ENCODE data around the gene EGLN1.

Gene EGLN1

GRCh38 chr1:231419147-231419546 is 2.9 kb downstream of the EGLN1 start:
- Histone ChIP-seq H3K27ac (ENCODE audit: extremely low read depth, low read depth, low read length) (no peak overlapping the region), H3K9me3 (ENCODE audit: control insufficient read depth, insufficient read depth, low read depth, low read length) (no peaks in the 10 kb centered on the region), H3K4me3 (ENCODE audit: low read depth, low read length) (peak overlapping the region; percentile 97), H3K36me3 (ENCODE audit: control insufficient read depth in 2 of 2, insufficient read depth in 1 of 2, low read length in 2 of 2) (no peaks in the 10 kb centered on the region; a peak in 1 of 3 replicates), H3K4me1 (ENCODE audit: control insufficient read depth, insufficient read depth, low read length) (peaks cover 30% of the 10 kb centered on the region)
- ChIA-PET CTCF (interaction anchor here (0.6 to 2.2 kb wide), 3 partner anchors 9 to 181 kb away, joined by 3 to 6 read pairs (median 3); no protein-coding TSS in a partner anchor), POLR2A (interaction anchor here (0.5 to 2.9 kb wide), 2 partner anchors 81 to 184 kb away, joined by 3 to 21 read pairs; partner anchors contain the start of genes EXOC8 and SPRTN)
- TF ChIP-seq ZNF366 (tag by site-specific recombination; conservative IDR thresholded peaks at IDR 0.05) (peak; percentile 68), PRDM1 (tag by site-specific recombination; IDR thresholded peaks at IDR 0.05) (peak; percentile 97)
- TF ChIP-seq, protein P1, sequence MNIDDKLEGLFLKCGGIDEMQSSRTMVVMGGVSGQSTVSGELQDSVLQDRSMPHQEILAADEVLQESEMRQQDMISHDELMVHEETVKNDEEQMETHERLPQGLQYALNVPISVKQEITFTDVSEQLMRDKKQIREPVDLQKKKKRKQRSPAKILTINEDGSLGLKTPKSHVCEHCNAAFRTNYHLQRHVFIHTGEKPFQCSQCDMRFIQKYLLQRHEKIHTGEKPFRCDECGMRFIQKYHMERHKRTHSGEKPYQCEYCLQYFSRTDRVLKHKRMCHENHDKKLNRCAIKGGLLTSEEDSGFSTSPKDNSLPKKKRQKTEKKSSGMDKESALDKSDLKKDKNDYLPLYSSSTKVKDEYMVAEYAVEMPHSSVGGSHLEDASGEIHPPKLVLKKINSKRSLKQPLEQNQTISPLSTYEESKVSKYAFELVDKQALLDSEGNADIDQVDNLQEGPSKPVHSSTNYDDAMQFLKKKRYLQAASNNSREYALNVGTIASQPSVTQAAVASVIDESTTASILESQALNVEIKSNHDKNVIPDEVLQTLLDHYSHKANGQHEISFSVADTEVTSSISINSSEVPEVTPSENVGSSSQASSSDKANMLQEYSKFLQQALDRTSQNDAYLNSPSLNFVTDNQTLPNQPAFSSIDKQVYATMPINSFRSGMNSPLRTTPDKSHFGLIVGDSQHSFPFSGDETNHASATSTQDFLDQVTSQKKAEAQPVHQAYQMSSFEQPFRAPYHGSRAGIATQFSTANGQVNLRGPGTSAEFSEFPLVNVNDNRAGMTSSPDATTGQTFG (tag by site-specific recombination; IDR thresholded peaks at IDR 0.05; ENCODE audit: borderline replicate concordance), result no peak

GRCh38 chr1:231418741-231419107 is 3.4 kb downstream of the EGLN1 start:
- H3K4me3 ChIP-seq (ENCODE audit: low read depth, low read length), result peak overlapping the region; percentile 97
- H3K9me3 ChIP-seq (ENCODE audit: control insufficient read depth, insufficient read depth, low read depth, low read length), result no peaks in the 10 kb centered on the region
- peaks cover 29% of the 10 kb centered on the region for H3K4me1 ChIP-seq (ENCODE audit: control insufficient read depth, insufficient read depth, low read length)
- CTCF ChIA-PET, result interaction anchor here (0.6 to 1.0 kb wide), 5 partner anchors 8 to 182 kb away, joined by 3 to 5 read pairs (median 3); no protein-coding TSS in a partner anchor
- POLR2A ChIA-PET, result interaction anchor here (0.7 to 2.9 kb wide), 2 partner anchors 64 to 80 kb away, joined by 3 to 21 read pairs; partner anchors contain the start of genes EXOC8 and SPRTN
- TF ChIP-seq FEZF1 (tag by site-specific recombination; IDR thresholded peaks at IDR 0.05) (peak; percentile 76), ZNF530 (tag by site-specific recombination; IDR thresholded peaks at IDR 0.05; ENCODE audit: low read depth) (no peak), IKZF3 (tag by site-specific recombination; IDR thresholded peaks at IDR 0.05) (peak; percentile 48; the same call in 1 of the 2 replicates), ZFP37 (tag by site-specific recombination; IDR thresholded peaks at IDR 0.05) (peak; percentile 49; the same call in 1 of the 2 replicates), ZNF558 (tag by site-specific recombination; IDR thresholded peaks at IDR 0.05) (no peak), ZNF121 (tag by site-specific recombination; IDR thresholded peaks at IDR 0.05) (peak; percentile 99), ZNF292 (tag by site-specific recombination; IDR thresholded peaks at IDR 0.05; ENCODE audit: borderline replicate concordance, low read depth) (no peak), GLI4 (tag by site-specific recombination; IDR thresholded peaks at IDR 0.05) (no peak), KLF1 (tag by site-specific recombination; IDR thresholded peaks at IDR 0.05) (no peak), ZNF335 (tag by site-specific recombination; conservative IDR thresholded peaks at IDR 0.05) (0 out of 2 replicates have a peak, but pooled peaks have one; percentile 40), ZNF202 (tag by site-specific recombination; IDR thresholded peaks at IDR 0.05; ENCODE audit: borderline replicate concordance) (no peak)
- TF ChIP-seq, protein P2, sequence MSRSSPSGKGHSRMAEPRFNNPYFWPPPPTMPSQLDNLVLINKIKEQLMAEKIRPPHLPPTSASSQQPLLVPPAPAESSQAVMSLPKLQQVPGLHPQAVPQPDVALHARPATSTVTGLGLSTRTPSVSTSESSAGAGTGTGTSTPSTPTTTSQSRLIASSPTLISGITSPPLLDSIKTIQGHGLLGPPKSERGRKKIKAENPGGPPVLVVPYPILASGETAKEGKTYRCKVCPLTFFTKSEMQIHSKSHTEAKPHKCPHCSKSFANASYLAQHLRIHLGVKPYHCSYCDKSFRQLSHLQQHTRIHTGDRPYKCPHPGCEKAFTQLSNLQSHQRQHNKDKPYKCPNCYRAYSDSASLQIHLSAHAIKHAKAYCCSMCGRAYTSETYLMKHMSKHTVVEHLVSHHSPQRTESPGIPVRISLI (tag by site-specific recombination; IDR thresholded peaks at IDR 0.05), result 0 out of 2 replicates have a peak, but pooled peaks have one; percentile 54
- H3K36me3 ChIP-seq (ENCODE audit: control insufficient read depth in 2 of 2, insufficient read depth in 1 of 2, low read length in 2 of 2), result no peaks in the 10 kb centered on the region; a peak in 1 of 3 replicates
- H3K27ac ChIP-seq (ENCODE audit: extremely low read depth, low read depth, low read length), result 0 out of 2 replicates have a peak overlapping the region, but pooled peaks have one; percentile 21

- Histone ChIP-seq H3K4me1 (ENCODE audit: control insufficient read depth, insufficient read depth, low read length) (peaks cover 27% of the 10 kb centered on the region), H3K36me3 (ENCODE audit: control insufficient read depth in 2 of 2, insufficient read depth in 1 of 2, low read length in 2 of 2) (no peaks in the 10 kb centered on the region; a peak in 1 of 3 replicates), H3K27ac (ENCODE audit: extremely low read depth, low read depth, low read length) (peak overlapping the region; percentile 21; the same call in 1 of the 2 replicates), H3K4me3 (ENCODE audit: low read depth, low read length) (peak overlapping the region; percentile 97), H3K9me3 (ENCODE audit: control insufficient read depth, insufficient read depth, low read depth, low read length) (no peaks in the 10 kb centered on the region)
- POLR2A ChIA-PET, result interaction anchor here (0.7 kb wide), 1 partner anchor 63 kb away, joined by 3 read pairs; no protein-coding TSS in a partner anchor
- CTCF ChIA-PET, result interaction anchor here (0.6 to 1.0 kb wide), 6 partner anchors 14 to 1303 kb away, joined by 3 to 5 read pairs (median 4); no protein-coding TSS in a partner anchor
- TF ChIP-seq ZNF529 (tag by site-specific recombination; IDR thresholded peaks at IDR 0.05; ENCODE audit: insufficient replicate concordance) (peak; percentile 35), GLIS1 (tag by site-specific recombination; IDR thresholded peaks at IDR 0.05) (peak; percentile 37; the same call in 1 of the 2 replicates), ZNF629 (tag by site-specific recombination; IDR thresholded peaks at IDR 0.05) (peak; percentile 17; the same call in 1 of the 2 replicates), INSM2 (tag by site-specific recombination; IDR thresholded peaks at IDR 0.05) (peak; percentile 65), ZNF677 (tag by site-specific recombination; IDR thresholded peaks at IDR 0.05) (no peak), ZNF596 (tag by site-specific recombination; IDR thresholded peaks at IDR 0.05) (peak; percentile 61), ZFP37 (tag by site-specific recombination; IDR thresholded peaks at IDR 0.05) (no peak), ZNF521 (tag by site-specific recombination; IDR thresholded peaks at IDR 0.05) (no peak), BCL11A (tag by site-specific recombination; IDR thresholded peaks at IDR 0.05; ENCODE audit: low read depth) (peak; percentile 90)
- TF ChIP-seq, protein P3, sequence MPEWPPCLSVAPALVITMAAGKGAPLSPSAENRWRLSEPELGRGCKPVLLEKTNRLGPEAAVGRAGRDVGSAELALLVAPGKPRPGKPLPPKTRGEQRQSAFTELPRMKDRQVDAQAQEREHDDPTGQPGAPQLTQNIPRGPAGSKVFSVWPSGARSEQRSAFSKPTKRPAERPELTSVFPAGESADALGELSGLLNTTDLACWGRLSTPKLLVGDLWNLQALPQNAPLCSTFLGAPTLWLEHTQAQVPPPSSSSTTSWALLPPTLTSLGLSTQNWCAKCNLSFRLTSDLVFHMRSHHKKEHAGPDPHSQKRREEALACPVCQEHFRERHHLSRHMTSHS (tag by site-specific recombination; IDR thresholded peaks at IDR 0.05), result no peak
Measured at GRCh38 chr1:231418101-231418740, 3.9 kb downstream of the EGLN1 start.
